ENCODE results near the gene DOK7. TPM values are rescaled to one million over a fixed set of nuclear protein-coding genes. Genes with fewer than 3 reads are reported as not detected.

Gene DOK7
- polyA plus RNA-seq, 1 experiment, result not detected

DNA sequence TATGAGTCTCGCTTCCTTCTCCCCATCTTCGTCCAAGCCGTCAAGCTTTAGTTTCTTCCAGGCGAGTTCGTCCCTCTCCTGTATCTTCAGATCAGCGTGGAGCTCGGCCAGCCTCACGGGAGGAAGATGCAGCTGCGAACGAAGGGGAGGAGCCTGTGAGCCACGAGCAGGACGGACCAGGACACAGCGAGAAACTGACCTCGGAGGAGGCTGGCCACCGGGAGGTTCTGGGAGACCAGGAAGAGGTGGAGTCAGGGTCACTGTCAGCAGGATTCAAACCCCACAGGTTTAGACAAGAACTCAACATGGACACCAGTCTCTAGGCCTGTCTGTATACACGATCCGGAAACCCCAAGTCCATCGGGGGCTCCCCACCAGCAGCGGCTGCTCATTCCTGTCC, 61.8 kb downstream of the DOK7 start:
- TF ChIP-seq, protein P1, sequence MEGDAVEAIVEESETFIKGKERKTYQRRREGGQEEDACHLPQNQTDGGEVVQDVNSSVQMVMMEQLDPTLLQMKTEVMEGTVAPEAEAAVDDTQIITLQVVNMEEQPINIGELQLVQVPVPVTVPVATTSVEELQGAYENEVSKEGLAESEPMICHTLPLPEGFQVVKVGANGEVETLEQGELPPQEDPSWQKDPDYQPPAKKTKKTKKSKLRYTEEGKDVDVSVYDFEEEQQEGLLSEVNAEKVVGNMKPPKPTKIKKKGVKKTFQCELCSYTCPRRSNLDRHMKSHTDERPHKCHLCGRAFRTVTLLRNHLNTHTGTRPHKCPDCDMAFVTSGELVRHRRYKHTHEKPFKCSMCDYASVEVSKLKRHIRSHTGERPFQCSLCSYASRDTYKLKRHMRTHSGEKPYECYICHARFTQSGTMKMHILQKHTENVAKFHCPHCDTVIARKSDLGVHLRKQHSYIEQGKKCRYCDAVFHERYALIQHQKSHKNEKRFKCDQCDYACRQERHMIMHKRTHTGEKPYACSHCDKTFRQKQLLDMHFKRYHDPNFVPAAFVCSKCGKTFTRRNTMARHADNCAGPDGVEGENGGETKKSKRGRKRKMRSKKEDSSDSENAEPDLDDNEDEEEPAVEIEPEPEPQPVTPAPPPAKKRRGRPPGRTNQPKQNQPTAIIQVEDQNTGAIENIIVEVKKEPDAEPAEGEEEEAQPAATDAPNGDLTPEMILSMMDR (IDR thresholded peaks at IDR 0.05; ENCODE audit: insufficient read depth, low read depth, low read length), result no peak
- DNase-seq (ENCODE audit: low read depth), result no peak
- no peak overlapping the region for H3K4me3 ChIP-seq (ENCODE audit: low read depth, low read length)
- peaks cover 34% of the 10 kb centered on the region for H3K36me3 ChIP-seq (ENCODE audit: control insufficient read depth, insufficient read depth, low read length)
- H3K27me3 ChIP-seq (ENCODE audit: control insufficient read depth, insufficient read depth, low read length), result no peaks in the 10 kb centered on the region
- ChIA-PET POLR2A (no interaction called here), CTCF (no interaction called here)

DNA sequence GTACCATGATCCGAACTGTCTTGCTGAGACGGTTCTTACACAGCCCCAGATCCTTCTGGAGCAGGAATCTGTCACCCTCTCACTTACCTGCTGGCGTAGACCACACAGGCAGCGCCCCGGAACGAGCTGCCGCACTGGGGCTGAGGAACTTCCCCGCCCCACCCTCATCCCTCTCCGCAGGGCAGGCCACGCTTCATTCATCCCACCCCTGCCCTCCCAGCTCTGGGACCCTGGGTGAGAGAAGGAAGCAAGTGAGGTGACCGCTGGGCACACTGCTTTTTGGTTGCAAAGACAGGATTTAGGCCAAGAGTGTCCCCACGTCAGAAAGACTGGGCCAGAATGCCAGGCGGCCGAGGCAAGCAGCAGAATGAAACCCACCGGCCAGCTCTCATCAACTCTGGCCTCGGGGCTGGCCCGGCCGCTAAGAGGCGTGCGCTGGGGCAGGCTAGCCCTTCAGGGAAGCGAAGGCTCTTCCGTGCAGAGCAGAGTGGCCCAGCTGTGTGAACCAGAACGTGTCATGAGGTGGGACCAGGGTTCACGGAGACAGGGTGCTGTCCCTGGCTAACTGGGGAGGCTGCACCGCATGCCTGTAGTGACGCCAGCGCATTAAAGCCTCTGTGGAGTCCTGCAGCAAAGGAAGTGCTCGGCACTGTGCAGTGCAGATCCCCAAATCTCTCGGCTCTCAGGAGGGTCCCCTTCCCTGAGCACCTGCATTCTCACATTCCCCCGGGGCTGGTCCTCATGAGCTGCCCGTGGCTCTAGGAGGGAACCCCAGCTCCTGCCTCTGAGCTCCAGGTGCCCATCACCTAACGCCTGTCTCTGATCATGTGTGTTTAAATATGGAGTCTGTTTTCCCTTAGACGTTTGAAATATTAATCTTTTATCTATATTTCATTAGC, 62.7 kb downstream of the DOK7 start:
- no peak for DNase-seq (ENCODE audit: low read depth)
- no peak overlapping the region for H3K4me3 ChIP-seq (ENCODE audit: low read depth, low read length)
- ChIA-PET CTCF (interaction anchor here (1.0 to 1.3 kb wide), 2 partner anchors 45 to 355 kb away, joined by 3 to 5 read pairs; no protein-coding TSS in a partner anchor), POLR2A (no interaction called here)
- H3K27me3 ChIP-seq (ENCODE audit: control insufficient read depth, insufficient read depth, low read length), result no peaks in the 10 kb centered on the region
- H3K36me3 ChIP-seq (ENCODE audit: control insufficient read depth, insufficient read depth, low read length), result peaks cover 28% of the 10 kb centered on the region
- TF ChIP-seq, protein P1 (IDR thresholded peaks at IDR 0.05; ENCODE audit: insufficient read depth, low read depth, low read length), result no peak

DNA sequence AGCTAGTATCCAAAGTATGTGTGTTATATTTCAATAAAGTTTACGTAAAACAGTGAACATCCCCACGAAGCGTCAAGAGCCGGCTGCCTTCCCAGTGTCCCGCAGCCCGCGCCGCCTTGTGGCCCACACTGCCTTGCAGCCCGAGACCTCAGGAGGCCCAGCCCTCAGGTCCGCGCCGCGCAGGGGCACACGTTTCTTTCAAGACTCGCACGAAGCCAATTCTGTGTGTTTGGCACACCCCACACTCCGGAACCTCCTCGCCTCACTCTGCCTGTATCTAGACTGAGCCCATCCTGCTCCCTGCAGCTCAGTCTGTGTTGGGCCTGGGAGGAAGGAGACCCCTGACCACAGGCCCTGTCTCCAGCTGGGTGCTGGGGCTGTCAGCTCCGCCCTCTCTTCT, 63.4 kb downstream of the DOK7 start:
- CTCF ChIA-PET, result interaction anchor here (1.0 to 1.3 kb wide), 2 partner anchors 46 to 354 kb away, joined by 3 to 5 read pairs; no protein-coding TSS in a partner anchor
- no peak overlapping the region for H3K4me3 ChIP-seq (ENCODE audit: low read depth, low read length)
- H3K27me3 ChIP-seq (ENCODE audit: control insufficient read depth, insufficient read depth, low read length), result no peaks in the 10 kb centered on the region
- peaks cover 27% of the 10 kb centered on the region for H3K36me3 ChIP-seq (ENCODE audit: control insufficient read depth, insufficient read depth, low read length)
- TF ChIP-seq, protein P1 (IDR thresholded peaks at IDR 0.05; ENCODE audit: insufficient read depth, low read depth, low read length), result no peak
- no peak for DNase-seq (ENCODE audit: low read depth)
- POLR2A ChIA-PET, result no interaction called here

DNA sequence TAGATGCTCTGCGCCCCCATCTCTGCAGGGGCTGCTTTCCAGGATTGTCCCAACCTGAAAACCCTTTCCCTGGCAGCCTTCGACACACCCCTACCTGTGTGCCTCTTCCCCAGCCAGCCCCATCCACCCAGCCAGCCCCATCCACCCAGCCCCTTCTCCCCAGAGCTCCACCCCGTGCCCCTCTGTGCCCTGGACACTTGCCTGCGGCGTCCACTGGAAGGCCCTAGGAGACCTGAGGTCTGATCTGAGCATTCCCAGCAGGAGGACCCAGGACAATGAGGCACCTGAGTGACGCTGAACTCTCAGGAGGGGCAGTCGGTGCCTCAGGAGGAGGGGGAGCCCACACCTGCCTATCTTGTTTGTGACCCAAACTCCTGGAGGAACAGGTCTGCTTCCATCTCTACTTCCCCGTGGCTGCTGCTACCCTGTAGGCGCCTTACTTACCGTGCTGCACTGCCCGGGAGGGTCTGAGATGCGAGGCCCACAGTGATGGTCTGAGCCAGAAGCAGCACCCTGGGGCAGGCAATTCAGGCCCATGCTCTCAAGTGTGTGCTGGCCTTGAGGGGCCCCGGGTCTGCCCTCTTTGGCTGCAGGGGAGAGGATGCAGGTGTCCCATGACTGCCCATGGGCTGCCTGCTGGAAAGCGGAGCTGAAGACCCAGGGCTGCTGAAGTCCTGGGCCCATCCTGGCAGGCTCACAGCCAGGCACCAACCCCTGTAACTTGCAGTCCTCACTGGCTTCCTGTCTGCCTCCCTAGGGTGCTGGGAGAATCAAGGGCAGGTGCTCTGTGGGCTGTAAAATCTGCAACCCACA, 64.2 kb downstream of the DOK7 start:
- TF ChIP-seq, protein P1 (IDR thresholded peaks at IDR 0.05; ENCODE audit: insufficient read depth, low read depth, low read length), result no peak
- no peak for DNase-seq (ENCODE audit: low read depth)
- no peaks in the 10 kb centered on the region for H3K27me3 ChIP-seq (ENCODE audit: control insufficient read depth, insufficient read depth, low read length)
- H3K4me3 ChIP-seq (ENCODE audit: low read depth, low read length), result no peak overlapping the region
- POLR2A ChIA-PET, result no interaction called here
- CTCF ChIA-PET, result interaction anchor here (1.0 kb wide), 1 partner anchor 47 kb away, joined by 3 read pairs; no protein-coding TSS in a partner anchor
- H3K36me3 ChIP-seq (ENCODE audit: control insufficient read depth, insufficient read depth, low read length), result peaks cover 27% of the 10 kb centered on the region

All from BJ (cell line).